ENCODE data around the gene MRPL23.
A peak's percentile ranks its signal among the peaks of the same experiment; 100 is the strongest.

MRPL23 gene

GRCh38 chr11:1921574-1922141, 25.5 kb upstream of the MRPL23 start:
- DNase-seq = peak; percentile 92

DNA sequence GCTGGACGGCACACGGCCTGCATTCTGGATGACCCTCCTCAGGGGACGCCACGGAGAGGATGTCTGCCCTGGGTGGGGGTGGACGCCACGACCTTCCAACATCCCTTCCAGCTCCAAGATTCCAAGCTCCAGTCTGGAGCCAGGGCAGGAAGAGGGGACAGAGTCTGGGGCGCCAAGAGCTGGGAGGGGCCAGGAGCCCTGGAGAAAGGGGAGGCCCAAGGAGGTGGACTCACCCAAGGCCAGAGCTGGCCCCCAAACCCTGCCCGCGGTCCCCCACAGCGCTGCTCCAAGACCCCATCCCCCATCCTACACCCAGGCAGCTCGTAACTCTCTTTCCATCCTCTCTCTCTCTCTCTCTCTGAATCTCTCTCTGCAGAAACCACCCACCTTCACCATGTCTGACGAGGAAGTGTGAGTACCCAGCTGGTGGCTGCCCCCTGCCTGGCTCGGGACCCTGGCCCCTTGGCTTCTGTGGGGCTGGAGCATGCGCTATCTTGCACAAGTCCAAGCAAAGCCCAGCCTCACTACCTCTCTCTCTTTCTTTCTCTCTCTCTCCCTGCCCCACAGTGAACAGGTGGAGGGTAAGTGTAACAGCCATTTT, 24.6 kb upstream of the MRPL23 start:
- DNase-seq = peak; percentile 82

- DNase-seq = no peak
These were observed 23.8 kb upstream of the MRPL23 start for GRCh38 chr11:1923201-1923956.

- peak; percentile 45 for DNase-seq
These were observed 23.0 kb upstream of the MRPL23 start for GRCh38 chr11:1924181-1924580.

GRCh38 chr11:1924646-1925372, 22.3 kb upstream of the MRPL23 start:
- DNase-seq = peak; percentile 25

DNA sequence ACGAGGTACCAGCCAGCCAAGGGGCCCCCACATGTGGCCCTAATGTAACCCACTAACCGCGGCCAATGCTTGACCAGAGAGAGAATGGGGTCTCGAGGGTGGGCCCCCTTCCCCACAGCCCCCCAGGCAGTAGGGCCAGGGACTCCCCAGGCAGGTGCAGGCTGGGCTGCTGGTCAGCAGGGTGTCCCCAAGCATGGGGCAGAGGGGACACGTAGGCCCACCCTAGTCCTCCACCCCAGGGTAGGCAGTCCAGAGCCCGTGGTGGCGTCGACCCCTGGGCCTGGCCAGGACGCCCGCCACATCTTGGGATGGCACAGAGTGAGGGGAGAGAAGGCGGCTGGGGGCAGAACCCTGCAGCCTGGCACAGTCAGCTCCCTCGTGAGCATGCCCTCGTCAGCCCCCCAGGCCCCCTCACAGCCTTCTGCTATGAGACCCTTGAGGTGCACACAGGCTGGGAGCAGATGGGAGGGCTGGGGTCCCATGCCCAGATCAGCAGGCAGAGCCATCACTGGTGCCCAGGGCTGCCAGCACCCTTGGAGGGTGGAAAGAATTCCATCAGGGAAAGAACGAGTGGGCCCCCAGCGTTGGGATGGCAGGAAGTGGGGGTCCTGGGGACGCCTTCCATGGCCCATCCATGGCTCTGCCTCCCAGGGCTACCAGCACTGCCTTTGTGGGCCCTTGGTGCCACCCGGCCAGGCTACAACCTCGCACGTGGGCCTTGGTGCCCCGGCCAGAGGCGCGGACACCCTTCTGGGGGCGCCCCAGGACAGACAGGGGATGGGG, 21.6 kb upstream of the MRPL23 start:
- DNase-seq = no peak

GRCh38 chr11:1926156-1927025, 20.7 kb upstream of the MRPL23 start:
- peak; percentile 20 for DNase-seq

DNA sequence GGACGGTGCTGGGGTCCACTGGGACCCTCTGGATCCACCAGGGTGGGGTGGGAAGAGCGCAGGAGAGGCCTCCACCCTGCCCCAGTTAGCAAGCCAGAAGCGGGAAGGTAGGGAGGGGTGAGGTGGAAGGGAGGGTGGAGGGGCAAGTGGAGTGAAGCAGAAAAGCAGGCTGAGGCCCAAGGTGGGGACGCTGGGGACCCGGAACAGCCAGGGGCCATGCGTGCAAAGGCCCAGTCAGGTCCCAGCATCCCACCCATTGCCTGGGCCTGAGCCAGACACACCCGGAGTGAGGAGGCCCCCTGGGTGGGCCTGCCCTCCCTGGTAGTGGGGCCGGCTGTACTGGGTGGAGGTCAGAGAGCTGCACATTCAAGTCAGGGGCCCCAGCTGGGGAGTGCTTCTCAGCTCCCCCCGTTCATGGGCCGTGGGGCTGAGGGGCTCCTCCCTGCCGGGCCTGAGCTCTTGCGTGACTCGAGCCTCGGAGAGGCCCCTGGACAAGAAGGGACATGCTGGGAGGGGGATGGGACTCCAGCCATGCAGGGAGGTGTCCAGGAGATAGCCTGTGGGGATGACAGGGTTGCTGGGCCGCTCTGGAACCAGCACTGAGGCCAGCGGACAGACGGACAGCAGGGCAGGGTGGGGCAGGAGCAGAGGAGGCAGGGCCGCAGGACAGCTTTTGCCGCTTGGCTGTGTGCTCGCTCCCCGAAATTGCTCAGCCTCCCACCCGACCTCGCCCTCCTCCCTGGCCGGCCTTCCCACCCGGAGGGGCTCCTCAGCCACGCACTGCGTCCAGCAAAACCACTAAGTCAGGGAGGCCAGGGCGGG, 19.9 kb upstream of the MRPL23 start:
- DNase-seq = peak; percentile 86

DNA sequence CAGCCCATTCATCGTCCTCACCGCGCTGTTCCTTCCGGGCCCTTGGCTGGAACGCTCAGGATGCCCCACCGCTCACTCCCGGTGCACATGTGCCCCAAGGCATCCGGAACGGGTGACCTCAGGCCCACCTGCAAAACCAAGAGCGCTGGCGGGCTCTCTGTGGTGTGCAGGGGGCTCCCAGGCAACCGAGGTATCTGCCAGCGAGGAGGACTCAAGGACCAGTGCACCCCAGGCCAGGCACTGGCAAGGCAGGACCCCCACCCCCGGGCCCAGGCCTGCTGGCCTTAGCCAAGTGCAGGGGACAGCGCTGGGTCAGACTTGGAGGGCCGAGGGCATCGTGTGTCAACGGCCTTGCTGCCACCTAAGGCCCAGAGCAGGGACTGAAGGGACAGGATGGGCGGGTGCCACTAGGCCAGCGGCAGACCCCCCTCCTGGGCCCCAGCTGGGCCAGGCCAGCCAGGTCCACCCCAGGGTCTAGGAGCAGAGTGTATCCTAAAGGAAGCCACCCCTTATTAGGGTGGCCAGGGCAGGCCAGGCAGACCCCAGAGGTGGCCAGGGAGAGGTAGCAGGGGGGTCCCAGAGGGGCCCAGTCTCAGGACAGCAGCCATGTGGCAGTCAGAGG, 19.2 kb upstream of the MRPL23 start:
- DNase-seq = no peak

DNA sequence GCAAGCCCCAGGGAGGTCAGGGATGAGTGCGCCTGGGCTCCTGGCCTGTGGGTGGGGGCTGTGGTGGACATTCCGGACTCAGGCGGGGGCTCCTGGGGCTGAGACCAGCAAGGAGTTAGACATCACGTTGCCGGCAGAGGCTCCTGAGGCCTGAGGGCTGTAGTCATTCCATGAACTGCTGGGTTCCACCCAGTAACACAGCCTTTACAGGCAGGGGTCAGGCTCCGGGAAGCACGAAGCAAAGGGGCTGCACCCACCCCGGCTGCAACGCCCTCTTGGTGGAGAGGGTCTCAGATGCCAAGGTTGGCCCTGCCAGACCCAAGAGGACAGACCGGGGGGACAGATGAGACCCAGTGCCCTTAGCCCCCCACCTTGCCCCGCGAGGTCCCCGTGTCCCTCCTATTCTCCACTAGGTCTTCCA, 18.7 kb upstream of the MRPL23 start:
- DNase-seq = peak; percentile 51

- DNase-seq = no peak
These were observed 18.1 kb upstream of the MRPL23 start for GRCh38 chr11:1928891-1929541.

GRCh38 chr11:1929621-1930461, 17.3 kb upstream of the MRPL23 start:
- no peak for DNase-seq

DNA sequence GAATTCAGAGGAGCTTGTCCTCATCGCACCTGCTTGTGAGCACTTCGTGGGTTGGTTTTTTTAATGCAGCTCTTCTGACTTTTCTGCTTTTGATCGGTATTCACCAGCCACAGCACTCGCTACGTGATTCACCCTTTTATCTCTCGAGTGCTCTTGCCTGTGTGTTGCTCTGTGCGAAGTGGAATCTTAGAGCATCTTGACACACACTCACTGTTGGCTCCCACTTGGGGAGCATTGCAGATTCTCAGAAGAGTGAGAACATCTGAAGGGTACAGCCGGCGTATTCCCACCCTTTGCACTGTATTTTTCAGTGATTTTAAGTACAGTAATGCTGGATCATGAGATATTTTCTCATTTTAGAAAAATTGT, 16.7 kb upstream of the MRPL23 start:
- DNase-seq = no peak

DNA sequence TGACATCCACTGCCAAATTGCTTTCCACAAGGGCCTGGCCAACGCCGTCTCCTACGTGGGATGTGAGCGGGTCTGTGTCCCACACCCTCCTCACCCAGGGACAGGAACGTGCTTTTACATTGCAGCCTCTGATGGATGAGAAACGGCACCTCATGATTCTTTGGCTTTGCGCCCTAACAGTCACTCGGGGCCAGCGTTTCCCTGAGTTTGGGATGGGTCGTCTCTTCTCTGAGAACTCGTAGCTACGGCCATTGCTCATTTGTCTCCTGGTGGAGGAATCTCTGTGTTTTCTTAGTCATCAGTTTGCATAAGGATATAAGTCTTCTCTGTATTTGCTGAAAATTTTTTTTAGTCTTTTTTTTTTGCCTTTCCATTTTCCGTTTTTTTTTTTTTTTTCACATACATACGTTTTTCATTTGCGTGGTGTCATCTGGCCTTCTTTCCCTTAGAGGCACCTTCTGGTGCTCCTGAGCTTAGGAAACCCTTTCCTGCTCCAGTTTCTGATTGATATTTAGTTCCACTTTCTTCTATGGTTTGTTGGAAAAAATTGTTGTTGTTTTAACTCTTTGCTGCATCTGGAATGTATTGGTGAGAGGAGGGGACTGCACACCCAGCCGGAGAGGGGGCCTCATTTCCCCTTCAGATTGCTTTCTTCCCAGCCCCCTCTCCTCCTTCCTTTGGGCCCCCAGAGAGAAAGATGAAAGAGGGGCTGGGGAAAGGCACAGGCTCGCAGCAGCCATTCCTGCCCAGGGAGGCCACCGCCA, 15.6 kb upstream of the MRPL23 start:
- DNase-seq = peak; percentile 89

GRCh38 chr11:1932105-1932480, 15.0 kb upstream of the MRPL23 start:
- no peak for DNase-seq

- no peak for DNase-seq
These were observed 14.5 kb upstream of the MRPL23 start for GRCh38 chr11:1932681-1933080.

DNA sequence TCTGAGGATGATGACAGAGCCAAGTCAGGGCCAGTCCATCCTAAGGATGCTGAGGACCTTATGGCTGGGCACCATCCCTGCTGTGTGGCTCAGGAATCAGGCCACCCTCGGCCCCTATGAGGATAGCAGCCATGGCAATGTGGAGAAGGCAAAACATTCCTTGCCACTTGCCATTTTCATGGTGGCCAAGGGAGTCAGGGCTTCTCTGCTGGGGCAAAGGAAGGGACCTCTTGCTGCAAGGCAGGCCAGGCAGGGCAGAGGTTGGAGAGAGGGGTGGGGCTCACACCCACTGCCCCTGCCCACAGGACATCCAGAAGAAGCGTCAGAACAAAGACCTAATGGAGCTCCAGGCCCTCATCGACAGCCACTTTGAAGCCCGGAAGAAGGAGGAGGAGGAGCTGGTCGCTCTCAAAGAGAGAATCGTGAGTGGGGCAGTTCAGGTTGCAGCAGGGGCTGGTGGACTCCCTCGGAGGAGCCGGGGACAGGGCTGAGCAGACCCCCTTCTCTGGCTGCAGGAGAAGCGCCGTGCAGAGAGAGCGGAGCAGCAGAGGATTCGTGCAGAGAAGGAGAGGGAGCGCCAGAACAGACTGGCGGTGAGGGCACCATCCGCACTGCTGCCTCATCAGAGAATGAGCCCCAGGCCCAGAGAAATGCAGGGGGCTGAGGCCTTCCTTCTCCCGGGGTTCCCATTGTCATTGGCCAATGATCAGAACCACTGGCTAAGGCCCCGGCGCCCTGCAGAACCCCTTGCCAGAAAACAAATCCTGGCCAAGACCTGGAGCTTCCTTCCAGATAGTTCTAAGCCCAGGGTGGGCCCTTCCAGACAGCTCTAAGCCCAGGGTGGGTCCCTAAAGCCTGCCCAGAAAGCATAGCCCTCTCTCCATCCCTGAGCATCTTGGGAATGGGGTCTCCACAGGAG, 13.5 kb upstream of the MRPL23 start:
- no peak for DNase-seq
